Measurements from ENCODE around the gene ADAM15.

Gene ADAM15

DNA sequence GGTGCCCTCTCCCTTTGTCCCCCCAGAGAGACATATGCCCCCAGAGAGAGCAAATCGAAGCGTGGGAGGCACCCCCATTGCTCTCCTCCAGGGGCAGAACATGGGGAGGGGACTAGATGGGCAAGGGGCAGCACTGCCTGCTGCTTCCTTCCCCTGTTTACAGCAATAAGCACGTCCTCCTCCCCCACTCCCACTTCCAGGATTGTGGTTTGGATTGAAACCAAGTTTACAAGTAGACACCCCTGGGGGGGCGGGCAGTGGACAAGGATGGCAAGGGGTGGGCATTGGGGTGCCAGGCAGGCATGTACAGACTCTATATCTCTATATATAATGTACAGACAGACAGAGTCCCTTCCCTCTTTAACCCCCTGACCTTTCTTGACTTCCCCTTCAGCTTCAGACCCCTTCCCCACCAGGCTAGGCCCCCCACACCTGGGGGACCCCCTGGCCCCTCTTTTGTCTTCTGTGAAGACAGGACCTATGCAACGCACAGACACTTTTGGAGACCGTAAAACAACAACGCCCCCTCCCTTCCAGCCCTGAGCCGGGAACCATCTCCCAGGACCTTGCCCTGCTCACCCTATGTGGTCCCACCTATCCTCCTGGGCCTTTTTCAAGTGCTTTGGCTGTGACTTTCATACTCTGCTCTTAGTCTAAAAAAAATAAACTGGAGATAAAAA, 35.9 kb downstream of the ADAM15 start:
- DNase-seq (ENCODE audit: low read depth in 2 of 2) = no peak

DNA sequence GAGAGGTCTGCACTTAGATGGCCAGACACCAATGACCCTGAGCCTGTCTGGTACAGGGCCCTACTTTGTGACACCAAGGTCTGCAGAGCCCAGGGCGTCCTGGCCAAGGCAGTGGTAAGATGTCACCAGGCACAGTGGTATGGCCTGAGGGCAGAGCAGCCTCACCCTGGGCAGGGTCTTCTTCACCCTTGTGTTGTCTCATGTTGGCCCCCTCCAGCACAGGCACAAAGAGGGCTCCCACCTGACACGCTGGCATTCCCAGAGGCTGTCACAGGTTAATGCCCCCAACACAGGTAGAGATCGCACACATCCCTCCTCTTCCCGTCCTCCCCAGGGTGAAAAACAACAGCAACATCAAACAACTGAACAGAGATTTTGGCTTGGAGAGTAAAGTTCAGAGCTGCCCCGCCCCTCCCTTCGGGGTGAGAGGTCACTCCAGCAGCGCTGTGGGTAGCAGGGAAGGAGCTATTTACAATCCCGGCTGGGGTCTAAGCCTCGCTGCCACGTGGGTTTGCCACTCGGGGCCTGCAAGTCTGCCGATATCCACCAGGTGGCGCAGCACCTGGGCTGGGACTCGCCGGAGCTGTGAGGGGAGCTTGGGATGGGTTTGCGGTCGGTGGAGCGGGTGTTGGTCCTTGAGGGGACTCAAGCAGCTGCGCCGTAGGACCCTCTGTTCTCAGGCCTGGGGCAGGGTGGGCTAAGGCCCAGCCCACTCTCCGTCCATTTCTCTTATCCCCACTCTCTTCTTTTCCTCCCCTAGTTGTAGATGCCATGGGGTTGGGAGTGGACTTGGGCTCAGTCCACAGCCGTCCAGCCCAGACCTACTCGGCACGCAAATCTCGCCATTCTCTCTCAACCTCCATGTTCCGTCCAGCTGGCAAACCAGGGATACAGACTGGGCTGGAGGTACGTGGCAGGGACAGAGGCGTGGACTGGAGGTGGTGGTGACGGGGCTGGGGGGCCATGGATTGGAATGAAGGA, 40.2 kb downstream of the ADAM15 start:
- peak; percentile 61 to 70 for DNase-seq (ENCODE audit: low read depth in 2 of 2)

DNA sequence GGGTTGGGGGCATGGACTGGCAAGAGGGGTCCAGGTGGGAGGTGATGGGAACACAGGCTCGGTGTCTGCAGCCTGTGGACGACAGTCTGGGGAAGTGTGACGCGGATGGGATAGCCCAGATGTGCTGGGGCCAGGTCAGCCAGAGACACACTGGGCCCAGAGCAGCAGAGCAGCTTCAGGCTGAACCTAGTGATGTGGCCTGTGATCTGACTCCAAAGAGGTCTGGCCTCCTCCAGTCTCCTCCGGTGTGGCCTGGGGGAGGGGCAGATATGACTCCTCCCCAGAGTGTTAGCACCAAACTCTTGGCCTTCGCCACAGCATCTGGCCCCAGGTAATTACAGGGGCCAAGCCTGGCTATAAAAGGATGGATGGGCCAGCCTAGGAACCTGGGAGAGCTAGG, 41.0 kb downstream of the ADAM15 start:
- no peak for DNase-seq (ENCODE audit: low read depth in 2 of 2)

DNA sequence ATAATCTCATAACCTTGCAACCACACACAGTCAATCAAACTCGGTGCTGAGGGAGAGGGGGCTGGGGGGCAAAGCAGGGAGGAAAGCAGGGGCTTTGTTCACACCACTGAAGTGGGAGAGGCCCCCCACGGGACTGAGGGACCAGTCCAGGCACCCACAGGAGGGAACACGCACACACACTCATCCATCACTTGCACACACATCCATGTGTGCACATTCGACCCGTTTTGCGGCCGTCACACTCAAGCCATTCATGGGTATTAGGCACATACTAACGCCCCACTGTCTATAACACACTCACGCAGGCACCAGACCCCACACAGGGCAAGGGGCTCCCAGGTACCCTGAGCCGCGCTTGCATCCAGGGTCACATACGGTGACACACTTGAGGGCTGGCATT, 41.5 kb downstream of the ADAM15 start:
- DNase-seq (ENCODE audit: low read depth in 2 of 2) = no peak

DNA sequence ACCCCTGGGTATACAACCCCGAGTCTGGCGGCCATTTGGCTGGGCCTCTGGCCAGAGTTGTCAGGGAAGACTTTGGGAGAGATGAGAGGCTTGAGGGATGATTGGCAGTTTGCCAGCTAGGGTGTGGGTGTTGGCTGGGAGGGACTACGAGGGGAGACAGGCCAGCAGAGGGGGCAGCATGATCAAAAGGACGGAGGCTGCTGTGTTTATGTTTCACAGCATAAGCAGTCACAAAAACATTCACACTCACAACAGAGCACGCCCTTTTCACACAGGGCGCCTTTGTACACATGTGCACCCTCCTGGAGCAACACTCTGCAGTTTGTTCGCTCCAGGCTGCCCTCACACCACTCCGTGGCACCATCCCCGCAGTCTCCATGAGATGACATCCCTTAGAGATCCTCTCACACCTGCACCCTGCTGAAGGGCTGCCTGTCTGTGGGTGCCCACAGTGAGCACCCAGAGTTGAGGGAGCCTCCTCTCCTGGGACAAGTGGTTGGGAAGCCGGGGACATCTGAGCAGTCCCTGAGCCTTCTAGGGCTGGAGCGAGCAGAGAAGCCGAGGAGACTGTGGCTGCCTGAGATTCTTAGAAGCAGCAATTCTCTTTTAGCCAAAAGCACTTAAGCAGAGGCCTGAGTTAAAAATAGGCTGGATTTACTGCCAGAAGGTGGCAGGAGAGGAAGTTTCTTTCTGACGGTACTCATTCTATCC, 43.0 kb downstream of the ADAM15 start:
- no peak for DNase-seq (ENCODE audit: low read depth in 2 of 2)

DNA sequence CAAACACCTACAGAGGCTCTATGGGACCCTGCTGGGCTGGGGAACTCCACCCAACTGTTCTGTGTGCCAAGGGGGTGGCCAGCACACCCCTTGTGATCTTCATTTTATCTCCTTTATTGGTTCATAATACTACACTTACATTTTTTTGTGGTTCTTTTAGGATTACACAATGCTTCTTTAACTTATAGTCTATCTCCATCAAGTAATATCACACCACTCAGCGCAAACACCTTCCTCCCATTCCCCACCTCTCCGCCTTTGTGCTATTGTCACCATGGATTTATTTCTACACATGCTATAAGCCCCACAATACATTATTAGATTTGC, 43.5 kb downstream of the ADAM15 start:
- DNase-seq (ENCODE audit: low read depth in 2 of 2) = no peak

DNA sequence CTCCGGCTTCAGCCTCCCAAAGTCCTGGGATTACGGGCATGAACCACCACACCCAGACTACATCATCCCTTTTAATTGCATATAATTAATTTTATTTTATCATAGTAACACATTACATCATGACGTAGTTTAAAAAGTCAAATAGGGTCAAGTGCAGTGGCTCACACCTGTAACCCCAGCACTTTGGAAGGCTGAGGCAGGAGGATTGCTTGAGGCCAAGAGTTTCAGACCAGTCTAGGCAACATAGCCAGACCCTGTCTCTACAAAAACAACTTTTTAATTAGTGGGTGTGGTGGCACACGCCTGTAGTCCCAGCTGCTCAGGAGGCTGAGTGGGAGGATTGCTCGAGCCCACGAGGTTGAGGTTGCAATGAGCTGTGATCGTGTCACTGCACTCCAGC, 48.2 kb downstream of the ADAM15 start:
- no peak for DNase-seq (ENCODE audit: low read depth in 2 of 2)

DNA sequence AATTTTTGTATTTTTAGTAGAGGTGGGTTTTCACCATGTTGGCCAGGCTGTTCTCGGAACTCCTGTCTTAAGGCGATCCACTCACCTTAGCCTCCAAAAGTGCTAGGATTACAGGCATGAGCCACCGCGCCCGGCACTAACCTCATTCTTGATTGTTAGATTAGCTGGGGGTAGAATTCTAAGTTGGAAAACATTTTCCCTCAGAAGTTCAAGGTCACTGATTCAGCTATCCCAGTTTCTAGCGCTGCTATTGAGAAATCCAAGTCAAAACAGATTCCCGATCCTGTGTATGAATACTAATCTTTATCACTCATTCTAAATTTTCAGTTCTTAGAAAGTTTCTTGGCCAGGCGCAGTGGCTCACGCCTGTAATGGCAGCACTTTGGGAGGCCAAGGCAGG, 52.2 kb downstream of the ADAM15 start:
- DNase-seq (ENCODE audit: low read depth in 2 of 2) = no peak

DNA sequence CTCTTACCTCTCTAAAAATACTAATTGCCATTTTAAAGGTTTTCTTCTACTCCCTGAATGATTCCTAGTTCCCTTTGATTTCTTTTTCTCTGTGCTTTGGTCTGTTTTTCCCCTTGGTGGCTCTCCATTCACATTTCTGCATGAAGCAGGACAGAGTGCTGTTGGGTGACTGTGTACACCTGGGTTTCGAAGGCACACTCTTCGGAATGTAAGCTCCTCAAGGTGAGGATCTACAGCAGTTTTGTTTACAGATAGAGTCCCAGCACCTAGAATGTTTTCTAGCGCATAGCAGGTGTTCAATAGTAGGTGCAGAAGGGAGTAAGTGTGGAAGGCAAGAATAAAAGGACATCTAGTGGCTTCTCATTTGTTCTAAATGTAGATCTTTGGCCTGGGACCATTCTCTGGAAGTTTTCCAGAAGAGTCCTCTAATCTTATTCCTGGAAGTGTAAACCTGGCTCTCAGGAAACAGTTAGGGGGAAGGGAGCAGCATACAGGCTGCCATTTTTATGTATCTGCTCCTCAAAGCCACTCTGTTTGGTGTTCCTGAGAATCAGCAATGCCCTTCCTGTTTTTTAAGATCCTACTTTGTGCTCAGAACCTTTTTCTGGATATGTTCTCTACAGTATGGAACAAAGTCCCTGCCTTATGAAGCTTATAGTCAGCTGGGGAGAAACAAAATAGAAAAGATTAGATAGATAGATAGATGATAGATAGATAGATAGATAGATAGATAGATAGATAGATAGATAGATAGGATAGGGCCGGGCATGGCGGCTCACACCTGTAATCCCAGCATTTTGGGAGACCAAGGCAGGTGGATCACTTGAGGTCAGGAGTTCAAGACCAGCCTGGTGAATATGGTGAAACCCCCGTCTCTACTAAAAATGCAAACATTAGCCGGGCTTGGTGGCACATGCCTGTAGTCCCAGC, 53.8 kb downstream of the ADAM15 start:
- no peak for DNase-seq (ENCODE audit: low read depth in 2 of 2)

DNA sequence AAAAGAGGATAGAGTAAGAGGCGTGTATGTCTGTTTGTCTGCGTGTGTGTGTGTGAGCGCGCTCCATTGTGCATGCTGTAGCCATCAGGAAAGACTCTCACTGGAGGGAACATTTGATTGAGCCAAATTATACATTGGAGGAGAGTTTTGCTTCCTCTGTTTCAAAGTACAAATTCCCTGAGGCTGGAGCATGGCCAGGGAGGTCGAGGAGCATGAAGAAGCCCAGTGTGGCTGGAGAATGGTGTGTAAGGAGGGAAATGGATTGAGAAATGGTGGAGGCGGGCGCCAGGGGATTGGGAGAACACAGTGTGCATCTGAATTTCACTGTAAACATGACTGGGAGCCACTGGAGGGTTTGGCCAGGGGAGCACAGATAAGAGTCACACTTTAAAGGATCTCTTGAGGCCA, 54.5 kb downstream of the ADAM15 start:
- DNase-seq (ENCODE audit: low read depth in 2 of 2) = no peak

DNA sequence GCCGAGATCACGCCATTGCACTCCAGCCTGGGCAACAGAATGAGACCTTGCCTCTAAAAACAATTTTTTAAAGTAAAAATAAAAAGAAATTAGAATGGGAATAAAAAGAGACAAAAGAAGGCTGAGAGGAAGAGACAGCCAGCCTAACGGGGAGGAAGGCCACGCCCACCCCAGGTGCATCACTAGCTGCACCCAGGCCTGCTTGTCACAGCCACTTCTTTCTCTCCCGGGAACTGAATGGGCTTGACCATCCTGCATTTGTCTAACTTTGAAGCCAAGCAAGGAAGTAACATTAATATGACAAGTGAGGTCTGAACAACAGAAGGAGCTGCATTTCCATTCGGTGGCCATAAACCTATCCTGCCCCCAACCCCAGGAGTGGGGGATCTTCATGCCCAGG, 55.7 kb downstream of the ADAM15 start:
- no peak for DNase-seq (ENCODE audit: low read depth in 2 of 2)

DNA sequence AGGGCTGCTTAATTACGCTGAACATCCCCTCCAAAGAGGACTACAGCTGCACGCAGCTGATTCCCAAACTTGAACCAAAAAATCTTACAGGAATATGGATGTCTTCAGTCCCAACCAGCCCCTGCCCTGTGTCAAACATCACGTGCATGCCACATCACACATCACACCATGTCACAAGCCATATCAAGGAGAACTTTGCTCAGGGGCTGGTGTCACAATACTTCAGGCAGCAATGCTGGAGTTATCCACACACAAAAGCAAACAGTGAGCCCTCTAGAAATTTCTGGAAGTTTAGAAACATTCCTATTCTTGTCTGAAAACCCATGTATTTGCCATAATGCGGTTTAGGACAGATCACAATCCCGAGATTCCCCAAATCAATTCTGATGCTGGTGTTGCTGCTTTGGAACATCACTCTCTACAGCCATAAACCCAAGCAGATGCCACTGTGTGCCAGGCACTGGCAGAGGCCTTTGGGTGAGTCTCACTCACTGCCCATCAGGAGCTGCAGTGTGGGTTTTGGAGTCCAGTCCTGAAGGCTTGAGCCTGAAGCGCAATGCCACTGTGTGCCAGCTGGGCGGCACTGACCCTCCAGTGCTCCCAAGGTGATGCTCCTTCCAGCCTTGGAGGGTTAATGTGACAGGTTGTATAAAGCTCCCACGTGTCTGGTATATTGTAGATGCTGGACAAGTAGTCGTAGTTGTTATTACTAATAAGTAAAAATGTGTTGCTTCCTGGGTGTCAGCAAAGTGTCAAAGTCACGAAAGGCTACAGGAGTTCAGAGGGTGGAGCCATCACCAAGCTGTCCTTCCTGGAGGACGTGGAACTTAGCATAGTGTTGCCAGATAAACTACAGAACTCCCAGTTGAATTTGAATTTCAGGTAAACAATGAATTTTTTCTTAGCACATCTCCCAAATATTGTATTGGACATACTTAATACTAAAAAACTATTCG, 56.5 kb downstream of the ADAM15 start:
- no peak for DNase-seq (ENCODE audit: low read depth in 2 of 2)

DNA sequence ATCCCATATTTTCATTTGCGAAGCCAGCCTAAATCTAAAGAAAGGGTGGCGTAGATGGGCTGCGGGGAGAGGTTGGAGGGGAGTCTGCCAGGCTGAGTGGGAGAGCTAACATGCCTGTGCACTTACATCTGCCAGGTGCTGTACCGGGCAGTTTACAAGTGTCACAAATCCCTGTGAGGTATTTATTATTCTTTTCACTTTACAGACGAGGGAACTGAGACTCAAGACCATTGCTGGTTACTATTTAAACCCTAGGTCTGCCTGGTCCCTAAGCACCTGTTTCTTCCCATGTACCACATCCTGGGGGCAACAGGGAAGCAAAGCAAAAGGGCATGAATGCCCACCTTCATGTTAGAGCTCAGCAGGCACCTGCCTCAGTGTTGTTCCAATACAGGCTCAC, 57.2 kb downstream of the ADAM15 start:
- no peak for DNase-seq (ENCODE audit: low read depth in 2 of 2)

DNA sequence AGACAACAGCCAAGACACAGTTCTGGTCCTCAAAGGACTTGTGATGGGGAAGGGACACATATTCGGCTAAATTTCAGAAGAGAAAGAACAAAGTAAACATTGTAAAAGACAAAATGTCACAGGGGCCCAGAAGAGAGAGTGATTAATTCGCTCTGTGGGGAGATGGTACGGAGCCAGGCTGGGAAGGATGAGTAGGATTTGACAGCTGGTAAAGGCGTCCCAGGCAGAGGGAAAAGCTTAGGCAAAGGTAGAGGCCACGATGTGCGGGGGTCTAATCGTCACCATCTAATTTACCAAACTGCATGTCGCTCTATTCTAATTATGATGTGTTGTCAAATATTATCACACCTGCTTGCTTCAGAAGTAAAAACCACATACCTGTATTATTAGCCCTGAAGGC, 59.3 kb downstream of the ADAM15 start:
- DNase-seq (ENCODE audit: low read depth in 2 of 2) = no peak

DNA sequence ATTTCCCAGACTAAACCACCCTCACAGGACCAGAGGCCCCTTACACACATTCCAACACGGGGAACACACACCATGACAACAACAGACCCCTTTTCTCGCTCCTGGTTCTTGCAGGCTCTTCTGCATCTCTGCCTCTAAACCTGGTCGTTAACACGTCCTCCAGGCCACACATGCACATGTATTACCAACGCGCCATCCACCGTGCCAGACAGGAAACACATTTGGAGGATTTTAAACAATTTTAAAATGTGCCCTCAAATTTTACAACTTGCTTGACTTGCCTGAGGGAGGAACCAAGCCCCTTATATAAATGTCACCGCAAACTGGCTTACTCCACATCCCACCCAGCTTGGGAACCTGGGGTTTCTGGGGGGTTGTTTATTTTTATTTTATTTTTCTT, 59.7 kb downstream of the ADAM15 start:
- DNase-seq (ENCODE audit: low read depth in 2 of 2) = no peak
